ENCODE measurements around the gene PLEKHH1.

- TF ChIP-seq CTCF (IDR thresholded peaks at IDR 0.05) = no peak
- TF ChIP-seq POLR2A (IDR thresholded peaks at IDR 0.05) = no peak
Observed at GRCh38 chr14:67574806-67575205, 41.7 kb downstream of the PLEKHH1 start.
